HG03280 (cell line): ENCODE data around the gene PDZD2.
"Not testable (repeated sequence)": the region's sequence is repeated elsewhere in the genome, so short reads cannot be mapped to it uniquely, and the experiment has no call there.

Experiments
- ATAC-seq: cut with Tn5 transposase; IDR thresholded peaks from one replicate; pipeline ENCODE4 v1.9.1; 2021; ENCODE audit warnings: mild to moderate bottlenecking, moderate library complexity; ENCODE audit not compliant: unreplicated experiment

Gene PDZD2

GRCh38 chr5:31682851-31683250 is 43.9 kb downstream of the PDZD2 start:
- ATAC-seq: no peak

- ATAC-seq: no peak
These were observed 49.7 kb downstream of the PDZD2 start for GRCh38 chr5:31688515-31689092.

GRCh38 chr5:31691408-31691807 is 52.5 kb downstream of the PDZD2 start:
- ATAC-seq: not testable (repeated sequence)

GRCh38 chr5:31692561-31693221 is 53.8 kb downstream of the PDZD2 start:
- no peak for ATAC-seq

GRCh38 chr5:31698673-31699072 is 59.7 kb downstream of the PDZD2 start:
- ATAC-seq: no peak

- no peak for ATAC-seq
These were observed 62.8 kb downstream of the PDZD2 start for GRCh38 chr5:31701642-31702299.

- no peak for ATAC-seq
These were observed 63.8 kb downstream of the PDZD2 start for GRCh38 chr5:31702712-31703111.

GRCh38 chr5:31703757-31704156 is 64.8 kb downstream of the PDZD2 start:
- ATAC-seq: no peak

GRCh38 chr5:31706186-31706585 is 67.3 kb downstream of the PDZD2 start:
- ATAC-seq: no peak

- no peak for ATAC-seq
These were observed 68.4 kb downstream of the PDZD2 start for GRCh38 chr5:31707329-31707728.

- no peak for ATAC-seq
These were observed 69.2 kb downstream of the PDZD2 start for GRCh38 chr5:31708089-31708488.

- no peak for ATAC-seq
These were observed 72.4 kb downstream of the PDZD2 start for GRCh38 chr5:31711363-31711762.

GRCh38 chr5:31711935-31712592 is 73.1 kb downstream of the PDZD2 start:
- no peak for ATAC-seq

- no peak for ATAC-seq
These were observed 78.6 kb downstream of the PDZD2 start for GRCh38 chr5:31717561-31717960.

GRCh38 chr5:31720004-31720403 is 81.1 kb downstream of the PDZD2 start:
- no peak for ATAC-seq

GRCh38 chr5:31720811-31721345 is 81.9 kb downstream of the PDZD2 start:
- no peak for ATAC-seq

- no peak for ATAC-seq
These were observed 83.2 kb downstream of the PDZD2 start for GRCh38 chr5:31722111-31722510.

- no peak for ATAC-seq
These were observed 87.1 kb downstream of the PDZD2 start for GRCh38 chr5:31725996-31726395.

GRCh38 chr5:31726952-31727351 is 88.0 kb downstream of the PDZD2 start:
- no peak for ATAC-seq

GRCh38 chr5:31728039-31728438 is 89.1 kb downstream of the PDZD2 start:
- ATAC-seq: no peak

- ATAC-seq: not testable (repeated sequence)
These were observed 89.9 kb downstream of the PDZD2 start for GRCh38 chr5:31728806-31729205.

GRCh38 chr5:31730139-31730538 is 91.2 kb downstream of the PDZD2 start:
- ATAC-seq: no peak
